GM23248 (cell line): ENCODE measurements around the gene EDDM13.

ENCODE experiments used
- EZH2 ChIP-seq: fragments of 200-600 bp; sonication (generic); IDR thresholded peaks from 2 replicates; pipeline ENCODE4 v1.6.1; 2018; ENCODE audit warnings: antibody characterized with exemption, mild to moderate bottlenecking; ENCODE audit not compliant: insufficient read depth, poor library complexity, severe bottlenecking
- EZH2phosphoT487 ChIP-seq: fragments of 200-600 bp; sonication (generic); IDR thresholded peaks from 2 replicates; pipeline ENCODE4 v1.6.1; 2018; ENCODE audit warnings: antibody characterized with exemption, moderate library complexity, mild to moderate bottlenecking, low read depth; ENCODE audit not compliant: insufficient read depth

DNA sequence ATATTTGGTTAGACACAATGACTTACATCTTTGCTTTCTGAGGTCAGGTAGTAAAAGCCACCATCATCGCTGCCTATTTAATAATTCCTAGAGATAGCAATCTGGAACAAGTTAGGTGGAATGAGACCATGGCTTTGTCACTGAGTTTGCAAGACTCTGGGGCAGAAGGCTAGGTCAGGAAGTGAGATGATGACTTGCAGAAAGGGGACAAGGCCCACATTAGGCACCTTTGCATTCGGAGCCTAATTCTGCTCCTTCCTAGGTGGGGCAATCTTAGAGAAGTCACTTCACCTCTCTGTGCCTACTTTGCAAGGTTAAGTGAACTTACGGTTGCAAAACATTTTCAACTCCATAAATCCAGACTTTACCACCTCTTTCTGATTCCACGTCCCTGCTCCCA is 10.3 kb downstream of the EDDM13 start:
- TF ChIP-seq EZH2 (no peak), EZH2phosphoT487 (no peak)
